ENCODE data around the gene TCF20. TPM values are rescaled to one million over a fixed set of nuclear protein-coding genes. Genes with fewer than 3 reads are reported as not detected.
A peak's percentile ranks its signal among the peaks of the same experiment; 100 is the strongest.

The TCF20 gene
- total and polyA plus RNA-seq, 9 donors, result 12.4 to 42.0 (median 34.0) TPM

DNA sequence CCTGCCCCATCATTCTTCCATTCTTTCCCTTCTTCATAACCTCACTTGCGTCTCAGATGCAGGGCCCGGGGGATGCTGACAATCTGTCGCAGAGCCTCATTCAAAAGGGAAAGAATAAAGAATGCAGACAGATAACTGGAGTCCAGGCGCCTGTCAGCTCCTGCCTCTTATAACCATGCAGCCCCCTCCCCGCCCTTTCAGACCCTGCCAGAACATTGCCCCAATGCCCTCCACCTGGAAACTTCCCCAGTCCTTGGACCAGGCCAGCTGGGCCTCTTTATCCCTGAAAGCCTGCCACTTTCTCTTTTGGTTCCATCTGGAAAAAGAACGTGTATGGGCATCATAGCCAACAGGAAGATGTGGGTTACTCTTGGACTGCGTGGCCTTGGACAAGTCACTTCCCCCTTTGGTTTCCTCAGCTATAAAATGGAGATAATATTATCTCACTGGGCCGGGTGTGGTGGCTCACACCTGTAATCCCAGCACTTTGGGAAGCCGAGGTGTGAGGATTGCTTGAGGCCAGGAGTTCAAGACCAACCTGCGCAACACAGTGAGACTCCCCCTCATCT lies 2.1 kb upstream of the TCF20 start:
- H3K9me3 ChIP-seq, result no peaks in the 10 kb centered on the region
- TF ChIP-seq, protein P1, sequence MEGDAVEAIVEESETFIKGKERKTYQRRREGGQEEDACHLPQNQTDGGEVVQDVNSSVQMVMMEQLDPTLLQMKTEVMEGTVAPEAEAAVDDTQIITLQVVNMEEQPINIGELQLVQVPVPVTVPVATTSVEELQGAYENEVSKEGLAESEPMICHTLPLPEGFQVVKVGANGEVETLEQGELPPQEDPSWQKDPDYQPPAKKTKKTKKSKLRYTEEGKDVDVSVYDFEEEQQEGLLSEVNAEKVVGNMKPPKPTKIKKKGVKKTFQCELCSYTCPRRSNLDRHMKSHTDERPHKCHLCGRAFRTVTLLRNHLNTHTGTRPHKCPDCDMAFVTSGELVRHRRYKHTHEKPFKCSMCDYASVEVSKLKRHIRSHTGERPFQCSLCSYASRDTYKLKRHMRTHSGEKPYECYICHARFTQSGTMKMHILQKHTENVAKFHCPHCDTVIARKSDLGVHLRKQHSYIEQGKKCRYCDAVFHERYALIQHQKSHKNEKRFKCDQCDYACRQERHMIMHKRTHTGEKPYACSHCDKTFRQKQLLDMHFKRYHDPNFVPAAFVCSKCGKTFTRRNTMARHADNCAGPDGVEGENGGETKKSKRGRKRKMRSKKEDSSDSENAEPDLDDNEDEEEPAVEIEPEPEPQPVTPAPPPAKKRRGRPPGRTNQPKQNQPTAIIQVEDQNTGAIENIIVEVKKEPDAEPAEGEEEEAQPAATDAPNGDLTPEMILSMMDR (IDR thresholded peaks at IDR 0.05), result no peak
- TF ChIP-seq POLR2A (IDR thresholded peaks at IDR 0.05) (no peak), EP300 (IDR thresholded peaks at IDR 0.05) (no peak)
- intact Hi-C loops (cut with DNase I), result loop anchor here in 1 of 4 donors (10.0 kb wide), 1 partner anchor 178 kb away; the partner anchor contains the start of gene NDUFA6
- H3K27me3 ChIP-seq, result no peaks in the 10 kb centered on the region
- peaks cover 4% of the 10 kb centered on the region for H3K4me1 ChIP-seq (ENCODE audit: insufficient read depth)
- WGBS, 3 donors, result 88 to 90% (median 88%) methylated on average over 10 of the region's 10 CpGs
- H3K36me3 ChIP-seq, result no peaks in the 10 kb centered on the region
- no peak for DNase-seq
- no peak overlapping the region for H3K4me3 ChIP-seq
- H3K27ac ChIP-seq, result no peak overlapping the region

DNA sequence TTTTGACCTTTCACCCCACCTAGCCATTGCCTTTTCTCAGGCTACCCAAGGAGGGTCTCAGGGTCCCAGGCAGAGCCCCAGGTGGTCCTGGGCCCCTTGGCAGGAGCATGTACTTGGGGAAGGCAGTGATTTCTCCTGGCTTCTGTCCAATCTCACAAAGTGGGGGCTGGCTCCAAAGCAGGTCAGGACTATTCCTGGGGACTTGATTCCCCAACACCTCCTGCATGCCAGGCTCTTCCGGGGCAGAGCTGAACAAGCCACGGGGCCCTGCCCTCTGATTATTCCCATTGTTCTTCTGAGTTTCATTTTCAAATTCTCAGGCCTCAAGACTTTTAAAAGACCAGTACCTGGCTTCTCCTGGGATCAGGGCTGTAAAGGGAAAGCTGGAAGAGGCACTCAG lies 1.5 kb upstream of the TCF20 start:
- no peak for DNase-seq
- Histone ChIP-seq H3K27me3 (no peaks in the 10 kb centered on the region), H3K9me3 (no peaks in the 10 kb centered on the region), H3K27ac (no peak overlapping the region), H3K4me1 (ENCODE audit: insufficient read depth) (peaks cover 4% of the 10 kb centered on the region), H3K4me3 (no peak overlapping the region), H3K36me3 (no peaks in the 10 kb centered on the region)
- intact Hi-C loops (cut with DNase I), result loop anchor here in 1 of 4 donors (10.0 kb wide), 1 partner anchor 177 kb away; the partner anchor contains the start of gene NDUFA6
- WGBS, 3 donors, result 84 to 91% (median 86%) methylated on average over 2 of the region's 2 CpGs
- TF ChIP-seq, protein P1 (IDR thresholded peaks at IDR 0.05), result no peak
- TF ChIP-seq POLR2A (IDR thresholded peaks at IDR 0.05), result no peak
- TF ChIP-seq EP300 (IDR thresholded peaks at IDR 0.05), result no peak

DNA sequence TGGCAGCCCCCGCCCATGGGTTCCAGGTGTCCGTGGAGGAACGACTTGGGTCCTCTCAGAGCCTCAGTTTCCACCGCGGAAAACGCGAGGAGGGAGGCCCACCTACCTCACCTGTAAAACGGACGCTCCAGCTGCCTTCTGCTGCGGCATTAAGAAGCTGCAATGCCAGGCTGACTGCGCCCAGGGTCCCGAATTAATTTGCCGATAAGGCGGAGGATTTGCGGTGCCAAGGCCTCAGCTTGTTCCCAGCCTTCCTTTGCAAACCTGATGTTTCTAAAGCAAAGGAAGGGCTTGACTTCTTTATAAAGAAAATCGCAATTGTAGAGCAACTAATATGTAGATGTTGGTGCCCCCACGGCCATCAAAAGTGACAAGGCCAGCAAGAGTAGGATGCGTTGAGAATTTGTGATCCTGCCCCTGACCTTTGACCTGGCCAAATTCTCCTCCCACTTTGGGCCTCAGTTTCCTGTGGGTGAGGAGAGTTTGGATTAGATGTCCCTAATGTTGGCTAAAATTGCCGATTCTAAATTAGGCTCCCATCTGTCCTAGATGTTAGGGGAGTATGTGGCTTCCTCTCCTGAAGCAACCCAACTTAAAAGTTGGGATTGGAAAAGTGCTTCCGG lies 849 bp upstream of the TCF20 start:
- Histone ChIP-seq H3K27ac (peak overlapping the region in 1 of 2 donors; percentile 55), H3K36me3 (no peaks in the 10 kb centered on the region), H3K4me1 (ENCODE audit: insufficient read depth) (peaks cover 4% of the 10 kb centered on the region), H3K4me3 (no peak overlapping the region), H3K9me3 (no peaks in the 10 kb centered on the region), H3K27me3 (no peaks in the 10 kb centered on the region)
- intact Hi-C loops (cut with DNase I), result loop anchor here in 1 of 4 donors (10.0 kb wide), 1 partner anchor 177 kb away; the partner anchor contains the start of gene NDUFA6
- WGBS, 3 donors, result 78 to 83% (median 80%) methylated on average over 19 to 20 of the region's 20 CpGs
- no peak for DNase-seq
- TF ChIP-seq POLR2A (IDR thresholded peaks at IDR 0.05), result no peak
- no peak for TF ChIP-seq EP300 (IDR thresholded peaks at IDR 0.05)
- TF ChIP-seq, protein P1 (IDR thresholded peaks at IDR 0.05), result no peak

DNA sequence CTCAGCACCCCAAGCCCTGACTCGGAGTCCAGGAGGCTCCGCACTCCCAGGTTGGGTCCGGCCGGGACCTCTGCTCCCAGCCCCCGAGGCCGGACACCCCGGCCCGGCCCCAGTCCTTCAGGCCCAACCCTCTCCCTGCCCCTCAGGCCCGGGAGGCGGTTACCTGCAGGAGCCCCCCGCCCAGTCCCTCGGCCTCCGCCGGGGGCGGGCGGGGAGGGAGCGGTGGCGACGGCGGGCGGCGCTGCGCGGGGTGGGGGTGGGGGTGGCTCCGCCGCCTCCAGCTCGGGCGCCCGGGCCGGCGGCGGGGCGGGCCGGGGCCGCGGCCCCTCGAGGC lies 310 bp downstream of the TCF20 start:
- intact Hi-C loops (cut with DNase I), result loop anchor here in 1 of 4 donors (10.0 kb wide), 1 partner anchor 175 kb away; the partner anchor contains the start of gene NDUFA6
- TF ChIP-seq POLR2A (IDR thresholded peaks at IDR 0.05) (no peak), EP300 (IDR thresholded peaks at IDR 0.05) (no peak)
- TF ChIP-seq, protein P1 (IDR thresholded peaks at IDR 0.05), result no peak
- 1 to 4% (median 2%) methylated on average over 19 to 37 of the region's 37 CpGs for WGBS, 3 donors

More for the DNA sequence above, 310 bp downstream of the TCF20 start:
- peak in 1 of 5 donors; percentile 42 for DNase-seq
- Histone ChIP-seq H3K27me3 (no peaks in the 10 kb centered on the region), H3K4me3 (peak overlapping the region; percentile 97), H3K36me3 (no peaks in the 10 kb centered on the region), H3K27ac (peak overlapping the region; percentile 18 to 76), H3K4me1 (ENCODE audit: insufficient read depth) (peaks cover 6% of the 10 kb centered on the region), H3K9me3 (no peaks in the 10 kb centered on the region)
